Measurements from ENCODE around the gene KCNJ2.

GRCh38 chr17:70157151-70157550 is 12.2 kb upstream of the KCNJ2 start:
- TF ChIP-seq EZH2phosphoT487 (IDR thresholded peaks at IDR 0.05; ENCODE audit: insufficient read depth, low read depth) (no peak), EZH2 (IDR thresholded peaks at IDR 0.05; ENCODE audit: insufficient read depth, poor library complexity, severe bottlenecking) (no peak)

Measured in GM23248 (cell line).